C4-2B (cell line): ENCODE measurements around the gene VEPH1.

ENCODE experiments used
- ZFX ChIP-seq: fragments of 450-650 bp; IDR thresholded peaks from 2 replicates; pipeline ENCODE4 v1.6.1; 2017
- TF ChIP-seq, protein P1 (sequence below): fragments of 450-650 bp; conservative IDR thresholded peaks from 2 replicates; pipeline ENCODE4 v1.5.1; 2017; ENCODE audit warnings: mild to moderate bottlenecking

GRCh38 chr3:157280786-157281185, 222.4 kb downstream of the VEPH1 start:
- TF ChIP-seq, protein P1, sequence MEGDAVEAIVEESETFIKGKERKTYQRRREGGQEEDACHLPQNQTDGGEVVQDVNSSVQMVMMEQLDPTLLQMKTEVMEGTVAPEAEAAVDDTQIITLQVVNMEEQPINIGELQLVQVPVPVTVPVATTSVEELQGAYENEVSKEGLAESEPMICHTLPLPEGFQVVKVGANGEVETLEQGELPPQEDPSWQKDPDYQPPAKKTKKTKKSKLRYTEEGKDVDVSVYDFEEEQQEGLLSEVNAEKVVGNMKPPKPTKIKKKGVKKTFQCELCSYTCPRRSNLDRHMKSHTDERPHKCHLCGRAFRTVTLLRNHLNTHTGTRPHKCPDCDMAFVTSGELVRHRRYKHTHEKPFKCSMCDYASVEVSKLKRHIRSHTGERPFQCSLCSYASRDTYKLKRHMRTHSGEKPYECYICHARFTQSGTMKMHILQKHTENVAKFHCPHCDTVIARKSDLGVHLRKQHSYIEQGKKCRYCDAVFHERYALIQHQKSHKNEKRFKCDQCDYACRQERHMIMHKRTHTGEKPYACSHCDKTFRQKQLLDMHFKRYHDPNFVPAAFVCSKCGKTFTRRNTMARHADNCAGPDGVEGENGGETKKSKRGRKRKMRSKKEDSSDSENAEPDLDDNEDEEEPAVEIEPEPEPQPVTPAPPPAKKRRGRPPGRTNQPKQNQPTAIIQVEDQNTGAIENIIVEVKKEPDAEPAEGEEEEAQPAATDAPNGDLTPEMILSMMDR = no peak
- no peak for TF ChIP-seq ZFX
